ENCODE measurements around the gene RFFL.

DNA sequence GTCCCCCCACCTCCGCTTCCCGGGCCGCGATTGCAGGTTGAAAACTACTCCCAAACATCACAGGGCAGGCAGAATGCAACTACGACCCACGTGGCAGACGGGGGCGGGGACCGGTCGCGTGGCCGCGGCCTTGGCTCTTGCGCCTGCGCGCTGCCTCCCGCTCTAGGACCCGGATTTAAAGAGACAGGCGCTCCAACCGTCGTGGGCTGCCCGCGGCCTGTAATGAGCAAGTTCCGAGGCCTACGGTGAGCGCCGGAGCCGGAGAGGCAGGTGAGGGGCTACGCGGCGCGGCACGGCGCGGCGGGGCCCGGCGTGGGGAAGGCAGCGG, 83.2 kb downstream of the RFFL start, which contains the start of gene LIG3:
- TF ChIP-seq EZH2phosphoT487 (IDR thresholded peaks at IDR 0.05; ENCODE audit: low read depth) (no peak), CTCF (IDR thresholded peaks at IDR 0.05; ENCODE audit: low read depth, low read length) (no peak)

Measured in OCI-LY3 (cell line).